NK-92 (cell line): Measurements from ENCODE around the gene GABPB1.

Source experiments
- DNase-seq: peaks from one replicate; lab custom pipeline; 2025; ENCODE audit not compliant: unreplicated experiment; lab: John Stamatoyannopoulos, UW

Gene GABPB1

GRCh38 chr15:50345298-50345697 lies 9.7 kb downstream of the GABPB1 start:
- DNase-seq: no peak

- DNase-seq: no peak
Measured at GRCh38 chr15:50344006-50344464, 11.0 kb downstream of the GABPB1 start.

- DNase-seq: no peak
Measured at GRCh38 chr15:50341616-50342136, 13.3 kb downstream of the GABPB1 start.

GRCh38 chr15:50340416-50340815 lies 14.6 kb downstream of the GABPB1 start:
- no peak for DNase-seq

- no peak for DNase-seq
Measured at GRCh38 chr15:50339717-50340116, 15.3 kb downstream of the GABPB1 start.

- DNase-seq: no peak
Measured at GRCh38 chr15:50335251-50335650, 19.7 kb downstream of the GABPB1 start.

GRCh38 chr15:50333229-50333628 lies 21.8 kb downstream of the GABPB1 start:
- no peak for DNase-seq

GRCh38 chr15:50330921-50331320 lies 24.1 kb downstream of the GABPB1 start:
- no peak for DNase-seq

- no peak for DNase-seq
Measured at GRCh38 chr15:50328116-50328515, 26.9 kb downstream of the GABPB1 start.

- DNase-seq: no peak
Measured at GRCh38 chr15:50321680-50322210, 33.3 kb downstream of the GABPB1 start.

- DNase-seq: no peak
Measured at GRCh38 chr15:50320504-50320903, 34.5 kb downstream of the GABPB1 start.

GRCh38 chr15:50318697-50319096 lies 36.3 kb downstream of the GABPB1 start:
- no peak for DNase-seq

- DNase-seq: no peak
Measured at GRCh38 chr15:50315814-50316630, 39.0 kb downstream of the GABPB1 start.

- no peak for DNase-seq
Measured at GRCh38 chr15:50312636-50313035, 42.4 kb downstream of the GABPB1 start.

- no peak for DNase-seq
Measured at GRCh38 chr15:50307799-50308198, 47.2 kb downstream of the GABPB1 start.

- DNase-seq: no peak
Measured at GRCh38 chr15:50304836-50305235, 50.2 kb downstream of the GABPB1 start.

GRCh38 chr15:50302581-50302980 lies 52.4 kb downstream of the GABPB1 start:
- no peak for DNase-seq

GRCh38 chr15:50298340-50298739 lies 56.7 kb downstream of the GABPB1 start:
- no peak for DNase-seq

GRCh38 chr15:50295966-50296365 lies 59.0 kb downstream of the GABPB1 start:
- no peak for DNase-seq

- DNase-seq: no peak
Measured at GRCh38 chr15:50289749-50290148, 65.2 kb downstream of the GABPB1 start.

- DNase-seq: no peak
Measured at GRCh38 chr15:50287324-50288116, 67.5 kb downstream of the GABPB1 start.

- no peak for DNase-seq
Measured at GRCh38 chr15:50281427-50281826, 73.6 kb downstream of the GABPB1 start.
